Adrenal gland (tissue), 12 donors: Measurements from ENCODE around the gene SPPL2C. TPM values are rescaled to one million over a fixed set of nuclear protein-coding genes. Genes with fewer than 3 reads are reported as not detected.

Experiments used
- DNase-seq, 7 donors: peaks; one replicate each; pipeline ENCODE4 v3.0.0-alpha.2; 2019 to 2020
- H3K27ac ChIP-seq, 5 donors: fragments of 200-600 bp; sonication (generic) in 4 of 5; 1 replicate in 3 of 5; 2 replicates in 2 of 5; pipeline versions ENCODE4 v1.5.1 to v1.8.0; 2016 to 2020; ENCODE audit warnings: mild to moderate bottlenecking in 1 of 5
- H3K27me3 ChIP-seq: fragments of 200-600 bp; 2 replicates; pipeline ENCODE4 v1.8.0; 2021
- H3K36me3 ChIP-seq, 2 donors: fragments of 200-600 bp; replicated peaks in 1 of 2; 1 replicate in 1 of 2; 2 replicates in 1 of 2; pipeline versions ENCODE4 v1.5.1 to v1.8.0; 2018 to 2022
- H3K4me1 ChIP-seq, 2 donors: fragments of 200-600 bp; replicated peaks in 1 of 2; 1 replicate in 1 of 2; 2 replicates in 1 of 2; pipeline versions ENCODE4 v1.5.1 to v1.8.0; 2018 to 2021
- H3K4me3 ChIP-seq, 4 donors: fragments of 200-600 bp; sonication (generic) in 3 of 4; one replicate each; pipeline ENCODE4 v1.5.1; 2016 to 2018
- H3K9me3 ChIP-seq, 3 donors: fragments of 200-600 bp; sonication (generic) in 1 of 3; replicated peaks in 1 of 3; 1 replicate in 2 of 3; 2 replicates in 1 of 3; pipeline versions ENCODE4 v1.5.1 to v1.8.0; 2016 to 2021
- CTCF ChIP-seq, 6 experiments: fragments of 450-650 bp in 4 of 6; fragments of 200-600 bp in 2 of 6; sonication (generic) in 1 of 6; IDR thresholded peaks; 1 replicate in 5 of 6; 2 replicates in 1 of 6; pipeline versions ENCODE4 v1.5.1 to v1.8.0; 2016 to 2021; ENCODE audit warnings: antibody characterized with exemption in 6 of 6, mild to moderate bottlenecking in 2 of 6, moderate library complexity in 1 of 6
- POLR2A ChIP-seq, 2 donors: fragments of 450-650 bp; IDR thresholded peaks; one replicate each; pipeline ENCODE4 v1.6.1; 2017; ENCODE audit warnings: antibody characterized with exemption in 2 of 2, mild to moderate bottlenecking in 2 of 2, moderate library complexity in 1 of 2
- WGBS, 4 donors: extraction: QIAGEN DNeasy Blood & Tissue Kit in 2 of 4; methylation state at CpG; one replicate each; pipeline versions ENCODE4 v1.1.5 to v1.1.7; 2013 to 2017; 5-methylcytosine and 5-hydroxymethylcytosine counted together
- intact Hi-C, 2 donors: fragments of 100-400 bp; cut with DNase I; formaldehyde crosslinking; loops; one replicate each; pipeline versions ENCODE4 v1.14.1 to v1.15.0; 2022 to 2023
- polyA plus RNA-seq, 3 donors: library from polyadenylated mRNA; stranded (reverse); fragments of 200-250 nt in 2 of 3; fragments of 350-450 nt in 1 of 3; fragmentation: Illumina TruSeq in 1 of 3; extraction: RNeasy Lipid Tissue Mini Kit (QIAGEN cat#74804) in 1 of 3; gene quantifications; one replicate each; pipeline ENCODE4 v1.2.3, GENCODE V29; 2013 to 2014
- total RNA-seq, 9 donors: library from RNA; depleted of rRNA in 4 of 9; stranded (reverse); fragments of >200 nt in 4 of 9; fragments of 120-200 nt in 1 of 9; fragmentation: NEBNext Ultra II Directional in 1 of 9; extraction: Animal tissue kit (Norgen Biotek cat#: 25700) in 1 of 9; gene quantifications; one replicate each; pipeline versions ENCODE4 v1.1.0 to v1.2.4, GENCODE V29; 2013 to 2023
- donor health status: healthy with polysubstance abuse.
- donor health status: Bipolar disorder and iron deficiency.
- donor health status: DM: yes; HTN: yes; CAD: no.
- donor health status: DM: no; HTN: no; CAD: no.
- donor health status: DM: no; HTN: no; CAD: no.
- donor health status: DM: yes; HTN: yes; CAD: no.

SPPL2C gene
- total and polyA plus RNA-seq, 12 donors, result not detected

GRCh38 chr17:45836047-45837044 is 8.3 kb upstream of the SPPL2C start:
- TF ChIP-seq POLR2A (IDR thresholded peaks at IDR 0.05) (no peak), CTCF (IDR thresholded peaks at IDR 0.05) (no peak)
- no peaks in the 10 kb centered on the region for H3K36me3 ChIP-seq
- H3K27ac ChIP-seq, result no peak overlapping the region
- H3K9me3 ChIP-seq, result no peaks in the 10 kb centered on the region
- no peaks in the 10 kb centered on the region for H3K27me3 ChIP-seq
- no peak overlapping the region for H3K4me3 ChIP-seq
- 64 to 71% (median 67%) methylated on average over 12 to 20 of the region's 20 CpGs for WGBS, 4 donors
- intact Hi-C loops, result loop anchor here in 1 of 2 donors (10.0 kb wide), 2 partner anchors 442 to 612 kb away; partner anchors contain the start of gene FMNL1
- no peak for DNase-seq
- H3K4me1 ChIP-seq, result no peaks in the 10 kb centered on the region

DNA sequence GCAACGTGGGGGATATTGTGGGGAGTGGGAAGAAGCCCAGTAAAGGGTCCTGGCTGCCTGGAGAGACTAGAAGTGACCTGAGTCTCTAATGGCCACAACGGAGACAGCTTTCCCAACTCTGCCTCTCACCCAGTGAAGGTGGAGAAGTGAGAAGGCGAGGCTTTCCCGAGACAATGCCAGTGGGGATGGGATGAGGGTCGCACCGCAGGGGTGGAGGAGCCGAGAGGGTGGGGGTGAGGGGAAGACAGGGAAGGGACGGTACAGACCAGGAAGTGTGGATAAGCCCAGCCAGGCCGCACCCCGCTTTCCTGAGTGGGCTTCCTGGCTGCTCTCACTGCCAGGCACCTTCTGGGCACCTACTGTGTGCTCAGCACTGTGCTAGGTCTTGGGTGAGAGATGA is 7.5 kb upstream of the SPPL2C start:
- Histone ChIP-seq H3K4me3 (no peak overlapping the region), H3K36me3 (no peaks in the 10 kb centered on the region), H3K4me1 (no peaks in the 10 kb centered on the region), H3K27me3 (no peaks in the 10 kb centered on the region), H3K9me3 (no peaks in the 10 kb centered on the region), H3K27ac (no peak overlapping the region)
- 42 to 60% (median 54%) methylated on average over 10 of the region's 10 CpGs for WGBS, 4 donors
- TF ChIP-seq CTCF (IDR thresholded peaks at IDR 0.05) (no peak), POLR2A (IDR thresholded peaks at IDR 0.05) (no peak)
- intact Hi-C loops, result loop anchor here in 1 of 2 donors (10.0 kb wide), 2 partner anchors 442 to 612 kb away; partner anchors contain the start of gene FMNL1
- no peak for DNase-seq

DNA sequence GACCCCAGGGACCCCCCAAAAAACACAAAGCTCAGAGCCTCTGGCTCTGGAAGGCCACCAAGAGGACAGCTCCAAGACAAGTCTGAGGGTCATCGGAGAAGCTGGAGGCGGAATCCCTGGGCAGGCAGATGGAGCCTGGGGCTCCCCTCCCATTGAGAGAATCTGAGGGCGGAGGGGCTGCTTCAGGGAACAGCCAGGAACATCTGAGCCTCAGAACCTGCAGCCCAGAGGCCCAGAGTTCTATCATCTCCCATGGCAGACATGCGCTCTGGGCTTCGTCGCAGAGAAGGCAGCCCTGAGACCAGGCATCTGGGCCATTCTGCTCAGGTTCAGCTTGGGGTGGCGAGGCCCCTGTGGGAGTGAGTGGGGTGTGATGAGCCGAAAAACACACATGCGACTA is 7.1 kb upstream of the SPPL2C start:
- WGBS, 4 donors, result 70 to 91% (median 82%) methylated on average over 3 to 9 of the region's 9 CpGs
- Histone ChIP-seq H3K4me3 (no peak overlapping the region), H3K27me3 (no peaks in the 10 kb centered on the region), H3K9me3 (no peaks in the 10 kb centered on the region), H3K27ac (no peak overlapping the region), H3K36me3 (no peaks in the 10 kb centered on the region), H3K4me1 (no peaks in the 10 kb centered on the region)
- no peak for DNase-seq
- intact Hi-C loops, result loop anchor here in 1 of 2 donors (10.0 kb wide), 2 partner anchors 443 to 613 kb away; partner anchors contain the start of gene FMNL1
- no peak for TF ChIP-seq POLR2A (IDR thresholded peaks at IDR 0.05)
- no peak for TF ChIP-seq CTCF (IDR thresholded peaks at IDR 0.05)

GRCh38 chr17:45838751-45839295 is 5.9 kb upstream of the SPPL2C start:
- no peaks in the 10 kb centered on the region for H3K27me3 ChIP-seq
- H3K9me3 ChIP-seq, result no peaks in the 10 kb centered on the region
- no peak for DNase-seq
- WGBS, 4 donors, result 77 to 82% (median 80%) methylated on average over 7 to 8 of the region's 8 CpGs
- TF ChIP-seq POLR2A (IDR thresholded peaks at IDR 0.05), result no peak
- no peak for TF ChIP-seq CTCF (IDR thresholded peaks at IDR 0.05)
- no peaks in the 10 kb centered on the region for H3K36me3 ChIP-seq
- intact Hi-C loops, result loop anchor here in 1 of 2 donors (10.0 kb wide), 2 partner anchors 444 to 614 kb away; partner anchors contain the start of gene FMNL1
- no peak overlapping the region for H3K27ac ChIP-seq
- no peak overlapping the region for H3K4me3 ChIP-seq
- H3K4me1 ChIP-seq, result no peaks in the 10 kb centered on the region
